HepG2 (cell line): ENCODE data around the gene SLC51B. TPM values are rescaled to one million over a fixed set of nuclear protein-coding genes. Genes with fewer than 3 reads are reported as not detected.

Source experiments
- AGO1 ChIP-seq: fragments of 200-400 bp; formaldehyde crosslinking; IDR thresholded peaks from 2 replicates; pipeline ENCODE4 v1.6.1; 2017; ENCODE audit warnings: mild to moderate bottlenecking, low read depth, low read length, moderate library complexity; ENCODE audit not compliant: poor library complexity, severe bottlenecking
- ATF7 ChIP-seq, 2 experiments: fragments of 450-650 bp in 1 of 2; sonication (generic) in 1 of 2; formaldehyde crosslinking in 1 of 2; IDR thresholded peaks; 2 replicates each; pipeline versions ENCODE4 v1.4.0 to v1.6.1; 2016 to 2020; ENCODE audit warnings: antibody characterized with exemption in 1 of 2, mild to moderate bottlenecking in 1 of 2, missing genetic modification reagents in 1 of 2
- ELF3 ChIP-seq: IDR thresholded peaks from 2 replicates; pipeline ENCODE4 v1.6.1; 2016; ENCODE audit warnings: missing genetic modification reagents, missing compliant biosample characterization
- ERF ChIP-seq: IDR thresholded peaks from 2 replicates; pipeline ENCODE4 v1.6.1; 2018; ENCODE audit warnings: missing biosample characterization, missing genetic modification reagents
- ESRRA ChIP-seq: sonication (generic); formaldehyde crosslinking; IDR thresholded peaks from 2 replicates; pipeline ENCODE4 v1.5.1; 2020; ENCODE audit warnings: mild to moderate bottlenecking, low read depth, missing genetic modification reagents
- KLF12 ChIP-seq: sonication (generic); formaldehyde crosslinking; IDR thresholded peaks from 2 replicates; pipeline ENCODE4 v1.4.0; 2020; ENCODE audit warnings: missing genetic modification reagents, borderline replicate concordance
- MAX ChIP-seq: IDR thresholded peaks from 2 replicates; pipeline ENCODE4 v1.6.1; 2012; ENCODE audit warnings: inconsistent platforms
- NFATC3 ChIP-seq: sonication (generic); formaldehyde crosslinking; IDR thresholded peaks from 2 replicates; pipeline ENCODE4 v1.5.1; 2020; ENCODE audit warnings: mild to moderate bottlenecking, missing genetic modification reagents
- NFKB2 ChIP-seq: sonication (generic); formaldehyde crosslinking; IDR thresholded peaks from 2 replicates; pipeline ENCODE4 v1.4.0; 2020; ENCODE audit warnings: missing genetic modification reagents, borderline replicate concordance
- NFYB ChIP-seq: sonication (generic); formaldehyde crosslinking; IDR thresholded peaks from 2 replicates; pipeline ENCODE4 v1.4.0; 2020; ENCODE audit warnings: missing genetic modification reagents
- PAXIP1 ChIP-seq: sonication (generic); formaldehyde crosslinking; conservative IDR thresholded peaks from 2 replicates; pipeline ENCODE4 v1.4.0; 2020; ENCODE audit warnings: mild to moderate bottlenecking, missing genetic modification reagents, moderate library complexity
- PHF8 ChIP-seq: sonication (generic); formaldehyde crosslinking; IDR thresholded peaks from 2 replicates; pipeline ENCODE4 v1.5.0; 2020; ENCODE audit warnings: missing genetic modification reagents
- PLSCR1 ChIP-seq: sonication (generic); formaldehyde crosslinking; IDR thresholded peaks from 2 replicates; pipeline ENCODE4 v1.5.0; 2020; ENCODE audit warnings: missing genetic modification reagents, mild to moderate bottlenecking, borderline replicate concordance
- REXO4 ChIP-seq: sonication (generic); formaldehyde crosslinking; IDR thresholded peaks from 2 replicates; pipeline ENCODE4 v1.8.0; 2022; ENCODE audit warnings: missing genetic modification reagents, mild to moderate bottlenecking, borderline replicate concordance
- RFXAP ChIP-seq: sonication (generic); formaldehyde crosslinking; IDR thresholded peaks from 2 replicates; pipeline ENCODE4 v1.4.0; 2020; ENCODE audit warnings: missing genetic modification reagents, borderline replicate concordance
- SAP130 ChIP-seq: IDR thresholded peaks from 2 replicates; pipeline ENCODE4 v1.6.1; 2016; ENCODE audit warnings: low read depth
- SATB2 ChIP-seq: sonication (generic); formaldehyde crosslinking; IDR thresholded peaks from 2 replicates; pipeline ENCODE4 v1.5.0; 2020; ENCODE audit warnings: missing genetic modification reagents
- SOX5 ChIP-seq: IDR thresholded peaks from 2 replicates; pipeline ENCODE4 v1.6.1; 2016; ENCODE audit warnings: borderline replicate concordance
- YEATS2 ChIP-seq: sonication (generic); formaldehyde crosslinking; IDR thresholded peaks from 2 replicates; pipeline ENCODE4 v1.4.0; 2020; ENCODE audit warnings: missing genetic modification reagents, borderline replicate concordance
- ZKSCAN8 ChIP-seq: IDR thresholded peaks from 2 replicates; pipeline ENCODE4 v1.6.1; 2016; ENCODE audit warnings: borderline replicate concordance, missing genetic modification reagents, missing compliant biosample characterization
- ZMAT3 ChIP-seq: sonication (generic); formaldehyde crosslinking; conservative IDR thresholded peaks from 2 replicates; pipeline ENCODE4 v1.7.0; 2021; ENCODE audit warnings: missing genetic modification reagents
- ZNF225 ChIP-seq: sonication (generic); formaldehyde crosslinking; IDR thresholded peaks from 2 replicates; pipeline ENCODE4 v1.4.0; 2020; ENCODE audit warnings: mild to moderate bottlenecking, missing genetic modification reagents
- ZNF232 ChIP-seq: sonication (generic); formaldehyde crosslinking; IDR thresholded peaks from 2 replicates; pipeline ENCODE4 v1.4.0; 2020; ENCODE audit warnings: missing genetic modification reagents, borderline replicate concordance
- ZNF274 ChIP-seq: sonication (generic); formaldehyde crosslinking; IDR thresholded peaks from 2 replicates; pipeline ENCODE4 v1.5.1; 2020; ENCODE audit warnings: mild to moderate bottlenecking, missing genetic modification reagents
- ZNF414 ChIP-seq: sonication (generic); formaldehyde crosslinking; IDR thresholded peaks from 2 replicates; pipeline ENCODE4 v1.5.0; 2020; ENCODE audit warnings: missing genetic modification reagents
- polyA plus RNA-seq, 8 experiments: library from polyadenylated mRNA; depleted of rRNA in 3 of 8; stranded (reverse) in 7 of 8; unstranded in 1 of 8; fragments of >200 nt; fragmentation: Illumina TruSeq in 4 of 8; extraction: Trizol in 4 of 8; gene quantifications; 2 replicates each; pipeline versions ENCODE4 v1.2.1 to v1.2.3, GENCODE V29; 2011 to 2016; ENCODE audit warnings: low read depth in 4 of 8, missing spikeins in 1 of 8, mixed read lengths in 1 of 8; ENCODE audit not compliant: insufficient read depth in 1 of 8
- total RNA-seq, 5 experiments: library from RNA; depleted of rRNA; stranded (reverse); fragments of >200 nt; fragmentation: Illumina TruSeq; extraction: Trizol; gene quantifications; 2 replicates each; pipeline ENCODE4 v1.2.3, GENCODE V29; 2016; ENCODE audit warnings: low read depth in 1 of 5

The SLC51B gene
- total and polyA plus RNA-seq, 2 of the 13 experiments (the other 11 are each of a cell fraction or from before 2014, with no cell fraction given), result 14.9 to 17.1 TPM

- TF ChIP-seq NFYB (CRISPR knock-in tag) (no peak), SATB2 (CRISPR knock-in tag) (0 out of 2 replicates have a peak, but pooled peaks have one; percentile 57), ELF3 (CRISPR knock-in tag) (0 out of 2 replicates have a peak, but pooled peaks have one; percentile 10), ZNF225 (CRISPR knock-in tag) (no peak), PAXIP1 (CRISPR knock-in tag) (0 out of 2 replicates have a peak, but pooled peaks have one; percentile 29), REXO4 (CRISPR knock-in tag) (no peak), NFATC3 (CRISPR knock-in tag) (no peak), ERF (CRISPR knock-in tag) (peak; percentile 80), SOX5 (CRISPR knock-in tag) (no peak), ZNF414 (0 out of 2 replicates have a peak, but pooled peaks have one; percentile 34), KLF12 (CRISPR knock-in tag) (0 out of 2 replicates have a peak, but pooled peaks have one; percentile 48), AGO1 (peak; percentile 40), NFKB2 (peak; percentile 45; the same call in 1 of the 2 replicates), ZKSCAN8 (CRISPR knock-in tag) (no peak), ATF7 (IDR thresholded peaks at IDR 0.05) (no peak), ATF7 (CRISPR knock-in tag; IDR thresholded peaks at IDR 0.05) (no peak), ZNF274 (CRISPR knock-in tag) (0 out of 2 replicates have a peak, but pooled peaks have one; percentile 61), RFXAP (CRISPR knock-in tag) (0 out of 2 replicates have a peak, but pooled peaks have one; percentile 60), PLSCR1 (CRISPR knock-in tag) (no peak), YEATS2 (CRISPR knock-in tag) (0 out of 2 replicates have a peak, but pooled peaks have one; percentile 36), SAP130 (CRISPR knock-in tag) (peak; percentile 79), PHF8 (CRISPR knock-in tag) (peak; percentile 95), MAX (peak; percentile 38), ZMAT3 (peak; percentile 53; the same call in 1 of the 2 replicates), ZNF232 (CRISPR knock-in tag) (peak; percentile 74; the same call in 1 of the 2 replicates), ESRRA (CRISPR knock-in tag) (peak; percentile 19; the same call in 1 of the 2 replicates)
Measured at GRCh38 chr15:65028921-65029735, 16.1 kb upstream of the SLC51B start, which contains the start of gene MTFMT (continued).
